DMS79 (cell line): ENCODE data around the gene MYBBP1A.
"Not testable (repeated sequence)": the region's sequence is repeated elsewhere in the genome, so short reads cannot be mapped to it uniquely, and the experiment has no call there.

Source experiments
- DNase-seq: peaks from one replicate; lab custom pipeline; 2025; lab: John Stamatoyannopoulos, UW

The MYBBP1A gene

DNA sequence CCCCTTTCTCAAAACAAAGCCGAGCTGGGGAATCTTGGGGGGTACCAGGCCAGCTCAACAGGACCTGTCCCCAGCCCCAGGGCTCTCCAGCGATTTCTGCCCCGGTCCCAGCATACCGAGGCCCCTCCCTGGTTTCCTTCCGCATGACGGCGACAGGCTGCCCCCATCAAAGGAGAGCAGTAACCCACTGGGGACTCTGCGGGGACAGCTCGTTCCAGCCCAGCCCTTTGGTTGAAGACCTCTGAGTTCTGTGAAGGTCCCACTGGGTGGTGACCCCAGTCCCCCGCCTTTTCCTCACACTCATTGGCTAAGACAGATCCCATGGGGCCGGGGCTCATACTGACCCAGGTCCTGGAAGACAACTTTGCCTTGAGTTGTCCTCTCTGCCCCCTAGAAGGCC is 33.2 kb upstream of the MYBBP1A start:
- no peak for DNase-seq

DNA sequence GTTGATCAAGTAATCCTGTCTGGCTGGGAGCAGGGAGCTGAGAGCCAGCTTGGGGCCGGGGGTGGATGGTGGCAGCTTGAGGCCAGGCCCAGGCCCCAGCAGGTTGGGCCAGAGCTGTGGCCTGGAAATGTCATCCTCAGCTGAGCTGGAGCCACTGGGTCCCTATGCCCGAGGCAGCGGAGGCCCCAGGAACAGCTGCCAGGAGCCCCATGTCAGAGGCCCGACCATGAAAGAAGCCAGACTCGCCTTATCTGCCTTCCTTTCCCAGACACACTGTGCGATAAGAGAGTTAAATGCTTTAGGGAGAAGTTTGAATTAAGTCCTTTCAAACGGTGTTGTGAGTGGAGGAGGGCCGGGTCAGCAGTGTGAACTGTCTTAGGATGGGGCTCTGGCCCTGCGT is 32.6 kb upstream of the MYBBP1A start:
- DNase-seq: no peak

DNA sequence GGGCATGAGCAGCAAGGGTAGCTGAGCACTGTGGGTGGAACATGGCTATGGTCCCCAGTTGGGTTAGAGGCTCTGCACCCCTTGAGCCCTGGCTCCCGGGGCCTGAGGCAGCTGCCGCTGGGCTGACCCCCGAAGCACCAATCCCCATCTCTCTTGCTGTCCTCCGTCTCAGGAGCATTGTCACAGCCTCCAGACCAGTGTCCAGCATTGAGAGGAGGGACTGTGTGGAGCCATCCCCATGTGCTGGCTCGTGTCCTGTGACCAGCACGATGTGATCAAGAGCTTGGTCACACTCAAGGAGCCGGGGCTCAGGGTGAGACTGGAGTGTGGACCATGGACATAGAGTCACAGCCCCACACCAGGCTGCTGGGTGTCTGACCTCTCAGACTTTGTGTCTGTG is 32.0 kb upstream of the MYBBP1A start:
- DNase-seq: no peak

DNA sequence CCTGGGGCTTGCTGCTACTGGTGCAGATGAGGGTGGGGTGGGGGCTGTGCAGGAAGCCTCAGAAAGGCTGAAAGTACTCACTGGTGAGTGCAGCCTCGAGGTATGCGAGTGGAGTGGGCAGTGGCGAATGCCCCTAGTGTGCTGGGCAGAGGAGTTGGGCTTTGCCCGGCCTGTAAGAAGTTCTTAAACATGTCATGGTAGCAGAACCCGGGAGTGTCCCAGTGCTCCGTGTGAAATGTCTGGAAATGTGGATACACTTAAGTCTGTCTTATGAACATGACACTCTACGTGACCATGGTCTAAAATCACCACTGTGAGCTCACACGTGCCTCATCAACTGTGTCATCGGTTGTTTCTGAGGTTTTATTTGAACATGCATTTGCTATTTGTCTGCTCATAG is 30.9 kb upstream of the MYBBP1A start:
- DNase-seq: no peak

DNA sequence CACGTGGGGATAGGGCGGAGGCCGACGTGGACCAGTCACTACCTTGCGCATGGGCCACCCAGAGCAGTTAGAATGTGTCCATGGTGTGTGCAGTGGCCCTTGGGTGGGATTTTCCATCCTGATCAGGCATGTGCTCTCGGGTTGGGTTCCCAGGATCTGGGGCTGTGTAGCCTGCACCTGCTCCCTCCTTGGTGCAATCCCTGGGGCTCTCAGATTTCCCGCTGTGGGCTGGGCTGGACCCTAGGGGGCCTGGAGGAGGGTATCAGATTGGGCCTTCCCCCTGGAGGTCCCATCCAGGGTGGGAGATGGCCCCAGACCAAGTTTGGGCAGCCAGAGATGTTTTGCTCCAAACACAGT is 30.4 kb upstream of the MYBBP1A start:
- no peak for DNase-seq

DNA sequence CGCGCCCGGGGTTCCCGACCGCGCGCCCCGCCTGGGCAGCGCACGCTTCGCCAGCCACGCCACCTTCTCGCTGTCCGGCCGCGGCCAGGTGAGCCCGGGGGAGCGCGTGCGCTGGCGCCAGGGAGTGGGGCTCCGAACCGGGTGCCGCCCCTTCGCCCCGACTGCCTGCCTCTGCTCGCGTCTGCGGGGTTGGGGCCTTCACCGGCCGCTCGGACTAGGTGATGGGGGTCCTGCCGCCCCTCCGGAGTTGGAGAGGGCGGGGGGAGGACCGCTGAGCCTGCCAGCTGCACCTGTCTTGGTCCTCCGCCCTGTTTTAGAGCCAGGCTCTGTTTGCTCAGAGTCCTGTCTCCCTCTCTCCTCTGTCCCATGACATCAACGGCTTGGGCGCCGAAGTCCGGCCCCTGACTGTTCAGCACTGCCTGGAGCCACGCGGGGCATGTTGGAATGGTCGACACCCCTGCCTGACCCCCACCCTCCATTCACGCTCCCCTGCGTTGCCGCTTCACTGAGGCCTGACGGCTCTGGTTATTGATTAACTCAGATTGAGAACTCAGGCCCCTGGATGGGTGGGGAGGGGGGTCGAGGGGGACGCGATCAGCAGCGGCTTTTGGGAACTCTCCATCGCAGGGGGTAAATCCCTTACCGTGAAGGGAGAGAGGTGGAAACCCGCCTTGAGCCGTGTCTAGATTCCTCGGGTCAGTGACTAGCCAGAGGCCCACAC is 29.9 kb upstream of the MYBBP1A start:
- no peak for DNase-seq

DNA sequence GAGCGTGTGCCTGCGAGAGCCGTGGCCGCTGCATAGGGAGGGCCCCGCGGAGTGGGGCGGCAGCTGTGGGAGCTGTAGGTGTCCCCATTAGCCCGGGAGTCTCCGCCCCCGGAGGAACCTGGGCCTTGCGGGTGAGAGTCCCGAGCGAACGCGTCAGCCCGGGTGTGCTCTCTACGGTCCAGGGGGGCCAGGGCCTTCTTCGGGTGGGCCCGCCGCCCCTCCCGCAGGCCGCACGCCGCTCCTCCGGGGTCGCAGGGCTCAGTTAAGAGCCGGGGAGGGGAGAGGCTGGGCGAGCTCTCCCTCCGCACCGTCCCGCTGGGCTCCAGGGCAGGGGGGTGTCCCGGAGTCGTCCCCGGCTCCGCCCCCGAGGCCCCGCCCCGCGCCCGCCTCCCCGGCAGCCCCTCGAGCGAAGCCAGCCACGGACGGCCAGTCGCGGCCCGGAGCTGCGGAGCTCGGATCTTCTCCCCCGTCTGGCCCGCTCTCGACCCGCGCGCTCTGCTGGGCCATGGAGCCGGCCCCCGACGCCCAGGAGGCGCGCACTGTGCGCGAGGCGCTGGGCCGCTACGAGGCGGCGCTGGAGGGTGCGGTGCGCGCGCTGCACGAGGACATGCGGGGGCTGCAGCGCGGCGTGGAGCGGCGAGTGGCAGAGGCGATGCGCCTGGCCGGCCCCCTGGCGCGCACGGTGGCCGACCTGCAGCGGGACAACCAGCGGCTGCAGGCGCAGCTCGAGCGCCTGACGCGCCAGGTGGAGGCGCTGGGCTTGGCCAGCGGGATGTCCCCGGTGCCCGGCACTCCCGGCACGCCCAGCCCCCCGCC is 29.1 kb upstream of the MYBBP1A start, which contains the start of gene SMTNL2:
Gene SMTNL2, plus strand, starts transcription at position 429 of the 816 bp plus-strand sequence. Its CDS starts 77 bp downstream, at position 506.
- DNase-seq: no peak

DNA sequence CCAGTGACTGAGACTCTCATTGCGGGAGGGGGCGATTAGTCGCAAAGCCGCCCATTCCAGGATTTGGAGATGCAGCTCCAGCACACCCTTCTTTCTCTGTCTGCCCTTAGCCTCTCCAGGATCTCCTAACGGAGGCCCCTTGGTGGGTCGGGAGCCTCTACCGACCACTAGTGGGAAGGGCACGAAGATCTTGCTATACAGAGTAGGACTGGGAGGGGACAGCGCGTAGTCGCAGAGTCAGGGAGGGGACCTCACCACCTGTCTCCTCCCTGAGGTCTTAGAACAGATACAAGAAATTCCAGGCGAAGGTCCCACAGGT is 28.6 kb upstream of the MYBBP1A start:
- DNase-seq: no peak

DNA sequence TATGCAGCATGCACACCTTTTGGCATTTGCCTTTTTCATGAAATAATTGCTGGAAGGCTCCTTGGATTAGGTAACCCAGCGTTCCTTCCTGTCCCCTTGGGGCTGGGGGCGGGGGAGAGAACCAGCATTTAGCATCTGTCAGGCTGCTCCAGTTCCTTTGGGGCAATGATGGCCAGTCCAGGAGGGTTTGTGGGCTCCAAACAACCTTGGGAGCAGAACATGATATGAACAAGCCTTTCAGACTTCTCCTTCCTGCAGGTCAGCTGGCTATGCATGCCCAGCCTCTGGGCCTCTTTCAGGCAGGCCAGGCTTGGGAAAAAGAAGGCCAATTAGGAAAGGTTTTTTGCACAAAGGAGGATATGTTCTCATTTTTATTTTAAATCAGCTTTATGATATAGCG is 28.0 kb upstream of the MYBBP1A start:
- no peak for DNase-seq

DNA sequence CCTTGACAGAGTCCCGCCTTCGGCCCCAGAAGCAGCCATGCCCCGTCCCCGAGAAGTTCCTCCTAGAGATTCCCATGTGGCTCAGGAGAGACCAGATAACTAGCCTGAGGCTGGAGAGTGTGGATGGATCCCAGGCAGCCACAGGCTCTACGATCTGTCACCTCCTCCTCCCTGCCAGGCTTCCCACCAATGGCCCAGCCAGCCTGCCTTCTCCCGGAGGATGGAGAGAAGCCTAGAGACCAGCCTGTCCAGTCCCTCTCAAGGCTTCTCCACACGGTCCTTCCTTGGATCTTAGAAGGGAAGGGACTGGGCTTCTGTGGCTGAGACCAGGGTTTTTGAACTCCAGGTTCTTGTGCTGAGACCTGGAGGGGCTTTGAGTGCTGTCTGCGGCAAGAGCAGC is 27.5 kb upstream of the MYBBP1A start:
- no peak for DNase-seq

DNA sequence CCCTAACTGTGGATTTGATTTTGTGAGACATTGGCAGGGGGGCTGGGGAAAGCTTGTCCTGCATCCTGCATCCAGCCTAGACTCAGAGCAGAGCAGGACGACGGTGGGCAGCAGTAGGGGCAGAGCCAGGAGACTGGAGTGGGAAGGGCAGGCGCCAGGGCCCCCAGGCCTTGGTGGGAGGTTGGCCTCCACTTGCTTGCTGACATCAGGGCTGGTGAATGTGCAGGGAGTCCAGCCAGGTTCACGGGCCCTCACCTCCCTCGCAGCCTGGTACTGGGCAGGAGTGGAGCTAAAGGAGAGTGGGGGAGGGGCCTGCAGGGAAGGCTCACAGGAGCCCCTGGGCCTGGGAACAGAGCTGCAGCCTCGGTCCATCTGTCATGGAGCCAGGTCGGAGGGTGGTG is 26.9 kb upstream of the MYBBP1A start:
- DNase-seq: no peak

DNA sequence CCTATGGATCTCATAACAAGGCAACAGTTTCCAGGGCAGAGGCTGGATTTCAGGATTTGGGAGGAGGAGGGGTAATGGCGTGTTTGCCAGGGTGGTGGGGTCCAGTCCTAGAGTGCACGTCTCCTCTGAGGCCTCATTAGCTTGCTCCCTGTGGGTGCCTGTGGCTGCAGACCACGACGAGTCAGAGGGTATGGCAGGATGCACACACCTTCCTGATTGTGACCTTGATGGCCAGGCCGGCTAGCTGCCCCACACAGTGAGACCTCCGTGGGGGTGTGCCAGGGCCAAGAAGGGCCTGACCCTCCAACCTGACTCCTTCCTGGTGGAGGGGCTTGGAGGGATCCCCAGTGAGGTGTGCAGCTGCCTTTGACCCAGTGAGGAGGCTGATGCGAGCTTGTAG is 25.1 kb upstream of the MYBBP1A start:
- no peak for DNase-seq

DNA sequence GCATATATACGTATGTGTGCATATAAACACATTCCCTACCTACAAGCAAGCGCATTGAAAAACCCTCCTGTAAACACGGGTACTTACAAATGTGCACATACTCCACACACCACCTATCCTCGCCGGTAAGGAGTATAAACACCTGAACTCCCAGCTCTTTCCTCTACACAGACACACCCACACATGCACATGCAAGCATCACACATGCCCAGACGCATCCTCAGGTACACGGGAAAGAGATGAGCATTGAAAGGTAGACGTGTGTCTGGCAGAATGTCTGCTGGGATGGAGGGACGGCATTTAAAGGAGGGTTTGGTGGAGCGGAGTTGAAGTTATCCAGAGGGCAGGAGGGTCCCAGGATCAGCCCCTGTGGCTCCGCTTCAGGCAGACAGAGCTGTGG is 24.5 kb upstream of the MYBBP1A start:
- DNase-seq: no peak

DNA sequence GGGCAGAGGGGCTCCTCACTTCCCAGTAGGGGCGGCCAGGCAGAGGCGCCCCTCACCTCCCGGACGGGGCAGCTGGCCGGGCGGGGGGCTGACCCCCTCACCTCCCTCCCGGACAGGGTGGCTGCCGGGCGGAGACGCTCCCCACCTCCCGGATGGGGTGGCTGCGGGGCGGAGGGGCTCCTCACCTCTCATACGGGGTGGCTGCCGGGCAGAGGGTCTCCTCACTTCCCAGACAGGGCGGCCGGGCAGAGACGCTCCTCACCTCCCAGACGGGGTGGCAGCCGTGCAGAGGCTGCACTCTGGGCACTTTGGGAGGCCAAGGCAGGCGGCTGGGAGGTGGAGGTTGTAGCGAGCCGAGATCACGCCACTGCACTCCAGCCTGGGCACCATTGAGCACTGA is 23.2 kb upstream of the MYBBP1A start:
- not testable (repeated sequence) for DNase-seq

DNA sequence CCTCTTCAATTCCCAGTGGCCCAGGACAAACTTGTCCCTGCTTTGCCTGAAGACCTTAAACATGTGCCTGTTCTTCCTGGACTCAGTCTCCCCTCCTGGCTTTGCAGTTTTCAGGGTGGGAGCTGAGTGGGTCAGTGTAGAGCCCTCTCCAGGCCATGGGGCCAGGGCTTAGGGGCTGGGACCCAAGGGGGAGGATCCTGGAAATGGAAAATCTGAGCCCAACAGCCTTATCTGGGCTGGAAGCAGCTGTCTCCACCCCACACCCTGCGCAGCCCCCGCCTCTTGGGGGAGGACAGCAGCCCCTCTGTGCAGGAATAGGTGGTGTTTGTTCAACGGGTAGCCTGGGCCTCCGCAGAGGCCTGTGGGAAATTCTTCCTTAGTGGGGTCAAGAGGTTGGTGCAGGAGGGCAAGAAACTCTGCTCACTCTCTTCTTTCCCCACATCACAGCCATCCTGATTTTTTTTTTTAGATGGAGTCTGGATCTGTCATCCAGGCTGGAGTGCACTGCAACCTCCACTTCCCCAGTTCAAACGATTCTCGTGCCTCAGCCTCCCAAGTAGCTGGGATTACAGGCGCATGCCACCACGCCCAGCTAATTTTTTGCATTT is 22.3 kb upstream of the MYBBP1A start:
- no peak for DNase-seq

DNA sequence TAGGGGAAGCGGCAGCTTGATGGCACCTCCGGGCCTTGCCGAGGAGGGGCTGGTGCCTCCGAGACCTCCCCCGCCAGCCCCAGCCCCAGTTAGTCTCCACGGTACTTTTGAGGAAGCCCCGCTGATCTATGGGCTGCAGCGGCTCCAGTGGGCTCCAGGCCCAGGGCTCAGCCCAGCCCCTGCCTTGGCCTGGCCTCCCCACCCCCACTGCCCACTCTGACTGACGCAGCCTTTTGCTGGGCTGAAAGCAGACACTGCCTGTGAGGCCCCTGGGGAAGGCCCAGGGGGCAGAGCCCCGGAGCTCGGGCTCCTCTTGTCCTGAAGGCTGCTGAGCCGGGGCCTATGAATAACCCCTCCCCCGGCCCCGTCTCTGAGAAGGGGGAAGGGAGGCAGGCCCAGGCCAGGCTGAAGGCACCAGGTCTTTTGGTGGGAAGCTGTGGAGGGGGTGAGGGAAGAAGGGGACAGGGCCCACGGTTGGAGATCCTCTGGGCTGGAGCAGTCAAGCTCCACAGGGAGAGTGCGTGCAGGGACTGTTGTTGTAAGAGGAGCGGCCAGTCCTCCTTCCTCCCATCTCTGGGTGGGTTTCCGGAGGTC is 21.6 kb upstream of the MYBBP1A start:
- DNase-seq: no peak

DNA sequence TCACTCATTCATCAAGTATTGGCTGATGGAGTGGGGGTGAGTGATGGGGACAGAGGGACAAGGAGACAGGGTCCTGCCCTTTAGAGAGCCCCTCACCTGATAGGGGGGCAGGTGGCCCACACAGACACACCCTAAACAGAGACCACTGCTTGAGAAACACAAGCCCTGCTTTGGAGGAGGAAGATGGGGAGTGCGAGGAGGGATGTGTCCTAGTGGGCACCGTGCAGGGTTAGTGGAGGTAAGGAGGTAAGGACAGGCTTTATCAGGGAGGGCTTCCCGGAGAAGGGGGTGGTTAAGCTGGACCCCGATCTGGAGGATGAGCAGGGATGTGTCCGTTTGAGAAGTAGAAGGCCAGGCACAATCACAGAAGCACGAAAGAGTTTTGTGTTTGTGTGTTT is 21.0 kb upstream of the MYBBP1A start:
- no peak for DNase-seq

DNA sequence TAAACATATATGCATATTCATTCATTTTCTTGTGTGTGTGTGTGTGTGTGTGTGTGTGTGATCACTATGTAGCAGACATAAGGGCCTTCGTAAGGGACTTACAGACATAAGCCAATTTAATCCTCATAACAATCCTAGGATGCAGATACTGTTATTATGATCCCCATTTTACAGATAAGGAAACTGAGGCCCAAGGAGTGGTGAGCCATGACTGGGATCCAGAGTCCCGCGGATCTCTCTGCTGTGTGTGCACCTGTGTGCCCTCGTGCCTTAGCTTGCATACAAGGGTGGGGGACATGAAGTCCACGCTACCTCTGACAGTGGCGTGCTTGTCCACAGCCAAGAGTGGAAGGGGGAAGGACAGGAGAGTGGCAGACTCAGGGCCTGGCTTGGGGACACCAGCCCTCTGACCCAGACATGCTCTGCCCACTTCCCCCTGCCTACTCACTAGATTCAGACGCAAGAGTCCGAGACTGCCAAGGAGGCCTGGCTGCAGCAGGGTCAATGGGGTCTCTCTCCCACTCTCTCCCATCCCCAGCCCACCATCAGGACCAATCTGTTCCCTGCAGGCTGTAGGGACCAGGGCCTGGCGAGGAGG is 19.4 kb upstream of the MYBBP1A start:
- no peak for DNase-seq

DNA sequence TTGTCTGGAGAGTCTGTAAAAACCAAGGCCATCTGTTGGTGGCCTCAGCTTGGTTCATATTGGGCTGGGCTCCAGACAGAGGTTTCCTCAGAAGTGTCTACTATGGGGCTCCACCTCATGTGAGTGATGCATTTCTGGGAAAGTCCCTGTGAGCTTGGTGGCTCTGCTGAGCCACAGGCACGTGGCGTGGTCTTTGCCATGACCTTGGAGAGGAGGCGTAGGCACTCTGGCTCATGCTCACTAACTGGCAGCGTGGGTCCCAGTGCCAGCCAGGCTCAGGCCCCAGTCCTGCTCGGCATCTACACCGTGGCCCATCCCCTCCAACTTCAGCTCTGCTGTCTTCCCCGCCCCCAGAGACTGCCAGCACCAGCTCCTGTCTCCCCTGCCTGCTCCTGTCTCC is 18.5 kb upstream of the MYBBP1A start:
- DNase-seq: no peak

DNA sequence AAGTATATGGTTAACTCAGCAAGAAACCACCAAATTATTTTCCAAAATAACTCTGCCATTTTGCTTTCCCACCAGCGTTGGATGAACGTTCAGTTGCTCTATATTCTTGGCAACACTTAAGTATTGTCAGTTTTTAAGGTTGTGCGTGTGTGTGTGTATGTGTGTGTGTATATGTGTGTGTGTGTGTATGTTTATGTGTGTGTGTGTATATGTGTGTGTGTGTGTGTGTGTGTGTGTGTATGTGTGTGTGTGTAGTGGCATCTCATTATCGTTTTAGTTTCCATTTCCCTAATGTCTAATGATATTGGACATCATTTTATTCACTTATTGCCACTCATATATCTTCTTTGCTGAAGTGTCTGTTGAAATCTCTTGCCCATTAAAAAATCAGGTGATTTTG is 17.9 kb upstream of the MYBBP1A start:
- no peak for DNase-seq

DNA sequence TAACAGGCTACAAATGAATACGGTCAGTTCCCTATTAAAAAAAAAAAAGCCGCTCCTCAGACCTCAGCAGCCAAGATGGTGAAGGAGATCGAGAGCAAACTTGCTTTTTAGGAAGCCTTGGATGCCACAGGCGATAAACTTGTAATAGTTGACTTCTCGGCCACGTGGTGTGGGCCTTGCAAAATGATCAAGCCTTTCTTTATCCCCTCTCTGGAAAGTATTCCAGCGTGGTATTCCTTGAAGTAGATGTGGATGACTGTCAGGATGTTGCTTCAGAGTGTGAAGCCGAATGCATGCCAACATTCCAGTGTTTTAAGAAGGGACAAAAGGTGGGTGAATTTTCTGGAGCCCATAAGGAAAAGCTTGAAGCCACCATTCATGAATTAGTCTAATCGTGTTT is 16.9 kb upstream of the MYBBP1A start:
- DNase-seq: no peak

DNA sequence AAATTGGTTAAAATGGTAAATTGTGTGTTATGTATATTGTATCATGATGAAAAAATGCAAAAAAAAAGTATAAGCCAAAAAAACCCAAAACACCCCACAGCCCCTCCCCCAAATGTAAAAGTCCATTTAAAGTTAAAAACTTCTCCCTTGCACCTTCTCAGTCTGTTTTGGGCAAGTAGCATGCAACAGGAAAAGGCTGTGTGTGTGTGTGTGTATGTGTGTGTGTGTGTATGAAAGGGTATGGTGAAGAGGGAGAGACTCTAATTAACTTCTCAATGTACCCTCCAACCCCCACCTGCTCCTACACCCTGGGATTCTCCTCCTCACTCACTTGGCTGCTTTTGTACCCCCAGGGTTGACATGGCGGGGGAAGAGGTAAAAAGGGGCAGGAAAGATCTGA is 14.4 kb upstream of the MYBBP1A start:
- DNase-seq: no peak

DNA sequence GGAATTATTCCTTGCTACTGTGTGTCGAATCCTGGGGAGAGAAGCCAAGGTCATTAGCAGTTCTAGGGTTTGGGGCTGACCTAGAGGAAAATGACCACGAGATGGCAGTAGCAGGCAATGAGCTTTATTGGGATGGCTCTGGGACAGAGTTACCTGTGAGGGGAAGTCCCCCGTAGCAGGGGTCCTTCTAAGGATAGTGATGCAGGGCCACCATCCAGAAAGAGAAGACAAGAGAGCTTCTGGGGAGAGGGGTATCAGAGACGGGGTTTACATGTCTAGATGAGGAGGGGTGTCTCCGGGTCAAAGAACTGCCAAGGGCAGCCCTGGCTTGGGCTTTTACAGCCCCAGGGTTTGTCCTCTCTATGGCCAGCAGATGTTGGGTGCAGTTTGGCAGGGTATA is 11.6 kb upstream of the MYBBP1A start:
- peak; percentile 31 for DNase-seq
